Astrocyte (in vitro differentiated cells and primary cell): ENCODE data around the gene MAN1A1.

Source experiments
- EZH2 ChIP-seq: IDR thresholded peaks from 2 replicates; pipeline ENCODE4 v1.6.1; 2012; ENCODE audit warnings: mild to moderate bottlenecking, low read length, inconsistent platforms; ENCODE audit not compliant: insufficient read depth
- TF ChIP-seq, protein P1 (sequence below): IDR thresholded peaks from 2 replicates; pipeline ENCODE4 v1.5.1; 2011; ENCODE audit warnings: low read depth, mild to moderate bottlenecking, inconsistent platforms, low read length, moderate library complexity; ENCODE audit not compliant: insufficient read depth

DNA sequence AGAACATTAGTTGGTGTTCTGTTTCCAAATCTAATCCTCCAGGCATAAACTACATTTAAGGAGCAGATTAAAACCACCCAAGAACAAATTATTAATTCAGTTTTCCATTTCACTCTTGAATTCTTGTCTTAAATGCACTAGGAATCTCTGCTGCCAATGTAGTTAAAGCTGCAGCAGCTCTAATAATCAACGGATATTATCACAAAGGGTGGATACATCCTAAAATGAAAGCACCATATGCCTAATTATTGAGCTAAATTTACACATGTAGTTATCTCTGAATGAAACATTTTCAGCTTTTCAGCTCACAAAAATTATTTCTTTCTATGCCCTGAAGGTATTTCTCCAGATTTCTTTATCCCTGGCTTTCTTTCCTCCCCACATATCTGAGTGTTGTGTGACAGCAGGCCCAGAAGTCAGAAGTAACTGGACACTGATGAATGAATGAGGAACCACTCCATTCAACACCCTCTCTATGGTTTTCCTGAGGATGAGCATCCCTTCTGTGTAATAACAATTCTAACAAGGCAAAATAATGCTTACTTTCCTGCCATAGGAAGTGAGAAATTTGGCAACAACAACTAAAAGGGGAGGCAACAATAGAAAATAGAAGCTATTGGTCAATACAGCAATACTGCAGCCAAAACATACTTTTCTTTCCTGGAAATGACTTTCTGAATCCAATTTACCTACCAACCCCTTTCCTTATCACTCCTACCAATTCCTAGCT lies 14.9 kb downstream of the MAN1A1 start:
- TF ChIP-seq, protein P1, sequence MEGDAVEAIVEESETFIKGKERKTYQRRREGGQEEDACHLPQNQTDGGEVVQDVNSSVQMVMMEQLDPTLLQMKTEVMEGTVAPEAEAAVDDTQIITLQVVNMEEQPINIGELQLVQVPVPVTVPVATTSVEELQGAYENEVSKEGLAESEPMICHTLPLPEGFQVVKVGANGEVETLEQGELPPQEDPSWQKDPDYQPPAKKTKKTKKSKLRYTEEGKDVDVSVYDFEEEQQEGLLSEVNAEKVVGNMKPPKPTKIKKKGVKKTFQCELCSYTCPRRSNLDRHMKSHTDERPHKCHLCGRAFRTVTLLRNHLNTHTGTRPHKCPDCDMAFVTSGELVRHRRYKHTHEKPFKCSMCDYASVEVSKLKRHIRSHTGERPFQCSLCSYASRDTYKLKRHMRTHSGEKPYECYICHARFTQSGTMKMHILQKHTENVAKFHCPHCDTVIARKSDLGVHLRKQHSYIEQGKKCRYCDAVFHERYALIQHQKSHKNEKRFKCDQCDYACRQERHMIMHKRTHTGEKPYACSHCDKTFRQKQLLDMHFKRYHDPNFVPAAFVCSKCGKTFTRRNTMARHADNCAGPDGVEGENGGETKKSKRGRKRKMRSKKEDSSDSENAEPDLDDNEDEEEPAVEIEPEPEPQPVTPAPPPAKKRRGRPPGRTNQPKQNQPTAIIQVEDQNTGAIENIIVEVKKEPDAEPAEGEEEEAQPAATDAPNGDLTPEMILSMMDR, result no peak
- TF ChIP-seq EZH2, result no peak
